ENCODE data around the gene MEGF10.

MEGF10 gene

DNA sequence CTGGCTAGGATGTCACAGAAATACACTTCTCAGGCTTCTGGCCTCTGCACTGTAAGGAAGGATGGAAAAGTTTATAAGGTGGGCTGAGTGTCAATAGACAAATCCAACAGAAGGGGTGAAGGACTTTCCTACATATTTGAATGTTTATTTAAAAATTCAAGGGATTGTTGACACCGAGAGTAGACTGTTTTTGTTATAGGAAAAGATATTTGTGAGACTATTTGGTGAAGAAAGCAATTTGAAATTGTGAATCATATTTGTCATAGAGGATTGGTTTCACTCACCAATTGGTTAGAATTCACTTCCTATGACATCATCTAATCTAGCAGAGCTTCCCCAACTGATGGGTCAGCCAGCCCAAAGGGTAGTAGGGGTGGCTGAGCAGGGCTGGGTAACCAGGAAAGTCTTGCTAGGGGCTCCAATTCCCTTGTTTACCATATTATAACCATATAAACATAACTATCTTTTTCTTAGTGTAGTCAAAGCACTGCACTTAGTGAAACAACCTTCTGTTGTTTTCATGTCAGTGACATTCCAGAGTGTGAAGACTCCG, 14.9 kb upstream of the MEGF10 start:
- DNase-seq (ENCODE audit: low spot score): no peak
- TF ChIP-seq, protein P1, sequence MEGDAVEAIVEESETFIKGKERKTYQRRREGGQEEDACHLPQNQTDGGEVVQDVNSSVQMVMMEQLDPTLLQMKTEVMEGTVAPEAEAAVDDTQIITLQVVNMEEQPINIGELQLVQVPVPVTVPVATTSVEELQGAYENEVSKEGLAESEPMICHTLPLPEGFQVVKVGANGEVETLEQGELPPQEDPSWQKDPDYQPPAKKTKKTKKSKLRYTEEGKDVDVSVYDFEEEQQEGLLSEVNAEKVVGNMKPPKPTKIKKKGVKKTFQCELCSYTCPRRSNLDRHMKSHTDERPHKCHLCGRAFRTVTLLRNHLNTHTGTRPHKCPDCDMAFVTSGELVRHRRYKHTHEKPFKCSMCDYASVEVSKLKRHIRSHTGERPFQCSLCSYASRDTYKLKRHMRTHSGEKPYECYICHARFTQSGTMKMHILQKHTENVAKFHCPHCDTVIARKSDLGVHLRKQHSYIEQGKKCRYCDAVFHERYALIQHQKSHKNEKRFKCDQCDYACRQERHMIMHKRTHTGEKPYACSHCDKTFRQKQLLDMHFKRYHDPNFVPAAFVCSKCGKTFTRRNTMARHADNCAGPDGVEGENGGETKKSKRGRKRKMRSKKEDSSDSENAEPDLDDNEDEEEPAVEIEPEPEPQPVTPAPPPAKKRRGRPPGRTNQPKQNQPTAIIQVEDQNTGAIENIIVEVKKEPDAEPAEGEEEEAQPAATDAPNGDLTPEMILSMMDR (IDR thresholded peaks at IDR 0.05; ENCODE audit: extremely low read depth, missing control alignments): no peak

DNA sequence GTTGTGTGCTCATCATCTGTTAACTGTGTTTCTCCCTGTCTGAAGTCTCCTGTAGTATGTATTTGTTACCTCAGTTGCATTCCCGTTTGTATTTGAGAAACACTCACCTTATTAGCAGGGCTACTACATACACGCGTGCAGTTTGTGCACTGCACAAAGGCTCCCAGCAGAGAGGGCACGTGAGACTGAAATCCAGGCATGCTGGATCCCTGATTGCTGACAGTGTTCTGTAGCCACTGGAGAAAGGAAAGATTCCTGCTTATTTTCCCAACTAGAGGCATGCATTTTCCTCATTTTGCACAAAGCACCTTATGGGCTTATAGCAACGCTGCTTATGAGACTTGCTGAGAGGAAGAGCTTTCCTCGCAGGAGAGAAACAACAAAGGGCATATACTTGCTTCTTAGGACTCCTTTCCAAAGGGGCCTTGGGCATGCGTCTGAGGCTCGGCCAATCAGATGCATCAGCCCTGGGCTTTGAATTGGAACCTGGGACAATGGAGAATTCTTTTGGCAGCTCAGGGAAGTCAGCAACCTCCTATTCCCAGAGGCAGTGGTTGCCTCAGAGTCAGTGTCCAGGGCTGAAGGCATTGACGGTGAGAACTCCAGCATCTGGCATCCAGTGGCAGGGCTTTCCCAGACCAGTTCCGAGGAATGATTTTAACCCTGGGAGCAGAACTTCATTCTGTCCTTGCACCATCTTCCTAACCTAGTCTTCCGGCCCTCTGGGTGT, 9.9 kb upstream of the MEGF10 start:
- no peak for DNase-seq (ENCODE audit: low spot score)

DNA sequence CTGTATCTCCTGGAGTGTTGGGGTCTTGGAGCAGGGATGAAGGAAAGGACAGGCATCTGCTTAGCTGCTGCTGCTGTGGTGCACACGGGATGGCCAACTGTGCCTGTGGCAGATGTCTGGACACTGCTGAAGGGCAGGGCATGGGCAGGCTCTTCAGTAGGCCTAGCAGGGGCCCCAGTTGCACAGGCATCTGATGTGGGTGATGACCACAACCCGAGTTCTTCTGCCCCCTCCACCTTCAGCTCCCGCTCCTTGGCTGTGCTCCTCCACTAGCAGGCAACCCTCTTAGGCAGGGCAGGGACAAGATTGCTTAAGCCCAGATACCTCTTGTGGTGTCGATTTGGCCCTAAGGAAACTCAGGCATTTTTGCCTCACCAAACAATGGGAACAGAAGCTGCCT, 9.0 kb upstream of the MEGF10 start:
- TF ChIP-seq, protein P1 (IDR thresholded peaks at IDR 0.05; ENCODE audit: extremely low read depth, missing control alignments): no peak
- DNase-seq (ENCODE audit: low spot score): no peak

More for the DNA sequence above, 9.9 kb upstream of the MEGF10 start:
- TF ChIP-seq, protein P1 (IDR thresholded peaks at IDR 0.05; ENCODE audit: extremely low read depth, missing control alignments): no peak

DNA sequence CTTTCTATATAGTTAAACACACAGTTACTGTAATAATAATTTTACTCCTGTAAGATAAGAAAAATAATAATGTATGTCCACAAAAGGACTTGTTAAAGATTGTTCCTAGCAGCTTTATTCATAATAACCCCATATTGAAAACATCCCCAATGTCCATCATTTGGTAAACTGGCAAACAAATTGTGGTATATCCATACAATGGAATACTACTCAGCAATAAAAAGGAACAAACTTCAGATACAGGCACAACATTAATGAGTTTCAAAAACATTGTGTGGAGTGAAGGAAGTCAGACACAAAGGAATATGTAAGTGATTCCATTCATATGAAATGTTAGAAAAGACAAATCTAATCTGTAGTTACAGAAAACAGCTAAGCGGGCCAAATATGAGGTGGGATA, 1.9 kb upstream of the MEGF10 start:
- TF ChIP-seq, protein P1 (IDR thresholded peaks at IDR 0.05; ENCODE audit: extremely low read depth, missing control alignments): no peak
- no peak for DNase-seq (ENCODE audit: low spot score)

DNA sequence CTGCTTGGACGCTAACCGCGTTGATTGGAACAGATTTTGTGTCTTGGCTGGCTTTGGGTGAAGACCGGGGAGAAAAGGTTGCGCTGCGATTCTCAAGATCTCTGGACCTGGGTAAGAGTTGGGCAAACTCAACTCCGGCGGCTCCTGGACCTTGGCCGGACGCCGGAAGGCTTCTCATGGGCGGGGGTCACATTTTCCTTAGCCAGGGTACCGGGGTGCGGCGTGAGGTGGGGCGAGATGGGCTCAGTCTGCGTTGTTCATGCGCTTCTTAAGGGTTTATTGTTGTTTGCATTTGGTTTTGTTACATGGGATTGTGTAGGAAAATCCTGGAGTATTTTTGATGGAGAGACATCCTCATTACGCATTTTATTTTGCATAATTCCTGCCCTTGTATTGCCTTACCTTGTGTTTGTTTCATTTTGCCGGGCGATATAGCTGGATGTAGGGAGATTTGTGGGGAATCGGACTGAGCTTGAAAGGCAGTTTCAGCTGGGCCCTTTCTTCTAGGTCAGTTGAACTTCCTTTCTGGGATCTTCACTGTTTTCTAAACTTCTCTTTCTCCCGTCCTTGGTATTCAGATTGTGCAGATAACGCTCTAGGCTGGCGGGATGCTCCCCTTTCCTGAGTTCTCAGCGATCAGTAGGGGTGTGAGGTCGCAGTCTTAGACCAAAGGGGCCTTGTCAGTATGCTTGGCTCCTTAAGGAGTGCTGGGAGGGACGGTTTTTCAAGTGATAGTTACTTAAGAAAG, 524 bp downstream of the MEGF10 start:
- TF ChIP-seq, protein P1 (IDR thresholded peaks at IDR 0.05; ENCODE audit: extremely low read depth, missing control alignments): no peak
- no peak for DNase-seq (ENCODE audit: low spot score)

DNA sequence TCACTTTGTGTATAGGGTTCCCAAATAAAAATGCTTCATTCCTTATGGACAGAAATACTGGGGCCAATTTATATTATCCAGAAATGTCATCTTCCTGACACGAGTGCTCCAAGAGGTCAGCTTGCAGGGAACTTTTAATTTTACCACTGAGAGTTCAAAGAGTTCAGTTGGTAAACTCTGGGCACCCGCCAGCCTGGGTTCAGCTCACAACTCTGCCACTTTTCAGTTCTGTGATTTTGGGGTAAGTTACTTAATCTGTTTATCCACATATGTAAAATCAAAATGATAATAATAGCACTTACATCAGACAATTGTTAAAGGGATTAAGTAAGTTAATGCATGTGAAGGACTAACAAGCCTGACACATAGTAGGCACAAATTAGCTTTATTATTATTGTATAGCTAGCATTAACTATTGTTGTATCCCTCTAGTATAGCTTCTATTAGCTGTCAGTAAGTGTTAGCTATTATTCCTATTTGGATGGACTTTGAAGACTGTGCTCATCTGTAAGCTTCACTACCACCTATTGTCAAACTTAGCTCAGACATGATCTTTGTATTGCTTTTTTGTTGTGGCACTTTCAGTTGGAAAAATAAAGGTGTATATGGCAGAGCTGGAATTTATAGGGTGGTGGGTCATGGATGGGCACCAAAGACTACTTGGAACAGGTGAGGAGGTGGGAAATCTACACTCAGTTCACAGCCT, 1.6 kb downstream of the MEGF10 start:
- no peak for DNase-seq (ENCODE audit: low spot score)
- TF ChIP-seq, protein P1 (IDR thresholded peaks at IDR 0.05; ENCODE audit: extremely low read depth, missing control alignments): no peak

Measured in GM20000 (cell line).